ENCODE measurements around the gene ATP2A2. TPM values are rescaled to one million over a fixed set of nuclear protein-coding genes. Genes with fewer than 3 reads are reported as not detected.

The ATP2A2 gene
- total and polyA plus RNA-seq, 4 donors: 41.3 to 285 (median 167) TPM

GRCh38 chr12:110345963-110346362, 64.9 kb downstream of the ATP2A2 start:
- H3K4me3 ChIP-seq (ENCODE audit: low read length in 2 of 2): no peak overlapping the region
- H3K4me1 ChIP-seq (ENCODE audit: control insufficient read depth in 1 of 2, insufficient read depth in 2 of 2, low read length in 2 of 2): no peaks in the 10 kb centered on the region
- intact Hi-C loops (cut with DNase I): no loop called here
- no peak for DNase-seq
- H3K27me3 ChIP-seq (ENCODE audit: control insufficient read depth in 1 of 2, insufficient read depth in 2 of 2, low read length in 1 of 2): no peaks in the 10 kb centered on the region
- peaks cover 5 to 33% of the 10 kb centered on the region in 2 donors for H3K36me3 ChIP-seq (ENCODE audit: control insufficient read depth in 1 of 2, insufficient read depth in 2 of 2, low read length in 1 of 2)
- 74 to 82% methylated on average over 12 of the region's 12 CpGs for WGBS, 2 donors
- H3K9me3 ChIP-seq (ENCODE audit: control insufficient read depth, low read length): no peaks in the 10 kb centered on the region
- ATAC-seq (ENCODE audit: low FRiP score): no peak
- H3K27ac ChIP-seq (ENCODE audit: low read depth in 1 of 2, low read length in 2 of 2): no peak overlapping the region

- 84 to 87% methylated on average over 8 of the region's 8 CpGs for WGBS, 2 donors
- peaks cover 5 to 29% of the 10 kb centered on the region in 2 donors for H3K36me3 ChIP-seq (ENCODE audit: control insufficient read depth in 1 of 2, insufficient read depth in 2 of 2, low read length in 1 of 2)
- H3K27ac ChIP-seq (ENCODE audit: low read depth in 1 of 2, low read length in 2 of 2): peak overlapping the region in 1 of 2 donors; percentile 30
- intact Hi-C loops (cut with DNase I): no loop called here
- no peaks in the 10 kb centered on the region for H3K9me3 ChIP-seq (ENCODE audit: control insufficient read depth, low read length)
- DNase-seq: no peak
- no peaks in the 10 kb centered on the region for H3K27me3 ChIP-seq (ENCODE audit: control insufficient read depth in 1 of 2, insufficient read depth in 2 of 2, low read length in 1 of 2)
- no peaks in the 10 kb centered on the region for H3K4me1 ChIP-seq (ENCODE audit: control insufficient read depth in 1 of 2, insufficient read depth in 2 of 2, low read length in 2 of 2)
- ATAC-seq (ENCODE audit: low FRiP score): no peak
- H3K4me3 ChIP-seq (ENCODE audit: low read length in 2 of 2): no peak overlapping the region
These were observed 66.7 kb downstream of the ATP2A2 start for GRCh38 chr12:110347767-110348166.

- H3K4me1 ChIP-seq (ENCODE audit: control insufficient read depth in 1 of 2, insufficient read depth in 2 of 2, low read length in 2 of 2): no peaks in the 10 kb centered on the region
- peak in 1 of 2 donors; percentile 32 for DNase-seq
- H3K27ac ChIP-seq (ENCODE audit: low read depth in 1 of 2, low read length in 2 of 2): no peak overlapping the region
- H3K4me3 ChIP-seq (ENCODE audit: low read length in 2 of 2): no peak overlapping the region
- no peak for ATAC-seq (ENCODE audit: low FRiP score)
- H3K9me3 ChIP-seq (ENCODE audit: control insufficient read depth, low read length): no peaks in the 10 kb centered on the region
- peaks cover 5 to 29% of the 10 kb centered on the region in 2 donors for H3K36me3 ChIP-seq (ENCODE audit: control insufficient read depth in 1 of 2, insufficient read depth in 2 of 2, low read length in 1 of 2)
- intact Hi-C loops (cut with DNase I): no loop called here
- no peaks in the 10 kb centered on the region for H3K27me3 ChIP-seq (ENCODE audit: control insufficient read depth in 1 of 2, insufficient read depth in 2 of 2, low read length in 1 of 2)
- WGBS, 2 donors: 86 to 90% methylated on average over 7 of the region's 7 CpGs
These were observed 67.5 kb downstream of the ATP2A2 start for GRCh38 chr12:110348431-110349059.

- H3K36me3 ChIP-seq (ENCODE audit: control insufficient read depth in 1 of 2, insufficient read depth in 2 of 2, low read length in 1 of 2): peaks cover 5 to 27% of the 10 kb centered on the region in 2 donors
- no peaks in the 10 kb centered on the region for H3K4me1 ChIP-seq (ENCODE audit: control insufficient read depth in 1 of 2, insufficient read depth in 2 of 2, low read length in 2 of 2)
- 75% methylated on average over 4 of the region's 4 CpGs for WGBS, 2 donors
- H3K27me3 ChIP-seq (ENCODE audit: control insufficient read depth in 1 of 2, insufficient read depth in 2 of 2, low read length in 1 of 2): no peaks in the 10 kb centered on the region
- intact Hi-C loops (cut with DNase I): no loop called here
- H3K9me3 ChIP-seq (ENCODE audit: control insufficient read depth, low read length): no peaks in the 10 kb centered on the region
- no peak overlapping the region for H3K27ac ChIP-seq (ENCODE audit: low read depth in 1 of 2, low read length in 2 of 2)
- peak in 1 of 2 donors; percentile 60 for DNase-seq
- H3K4me3 ChIP-seq (ENCODE audit: low read length in 2 of 2): no peak overlapping the region
- no peak for ATAC-seq (ENCODE audit: low FRiP score)
These were observed 68.0 kb downstream of the ATP2A2 start for GRCh38 chr12:110349096-110349495.

GRCh38 chr12:110349514-110350151, 68.6 kb downstream of the ATP2A2 start:
- no peak for ATAC-seq (ENCODE audit: low FRiP score)
- DNase-seq: peak in 1 of 2 donors; percentile 23
- Histone ChIP-seq H3K27ac (ENCODE audit: low read depth in 1 of 2, low read length in 2 of 2) (no peak overlapping the region), H3K27me3 (ENCODE audit: control insufficient read depth in 1 of 2, insufficient read depth in 2 of 2, low read length in 1 of 2) (no peaks in the 10 kb centered on the region), H3K4me1 (ENCODE audit: control insufficient read depth in 1 of 2, insufficient read depth in 2 of 2, low read length in 2 of 2) (no peaks in the 10 kb centered on the region), H3K4me3 (ENCODE audit: low read length in 2 of 2) (no peak overlapping the region), H3K9me3 (ENCODE audit: control insufficient read depth, low read length) (no peaks in the 10 kb centered on the region), H3K36me3 (ENCODE audit: control insufficient read depth in 1 of 2, insufficient read depth in 2 of 2, low read length in 1 of 2) (peaks cover 5 to 24% of the 10 kb centered on the region in 2 donors)
- 39 to 45% methylated on average over 12 of the region's 12 CpGs for WGBS, 2 donors
- intact Hi-C loops (cut with DNase I): no loop called here

GRCh38 chr12:110351119-110351518, 70.1 kb downstream of the ATP2A2 start:
- H3K4me3 ChIP-seq (ENCODE audit: low read length in 2 of 2): no peak overlapping the region
- no peak for DNase-seq

GRCh38 chr12:110352401-110352800, 71.4 kb downstream of the ATP2A2 start:
- Histone ChIP-seq H3K4me3 (ENCODE audit: low read length in 2 of 2) (no peak overlapping the region), H3K4me1 (ENCODE audit: control insufficient read depth in 1 of 2, insufficient read depth in 2 of 2, low read length in 2 of 2) (no peaks in the 10 kb centered on the region), H3K9me3 (ENCODE audit: control insufficient read depth, low read length) (no peaks in the 10 kb centered on the region), H3K36me3 (ENCODE audit: control insufficient read depth in 1 of 2, insufficient read depth in 2 of 2, low read length in 1 of 2) (peaks cover 0 to 15% of the 10 kb centered on the region in 2 donors), H3K27me3 (ENCODE audit: control insufficient read depth in 1 of 2, insufficient read depth in 2 of 2, low read length in 1 of 2) (no peaks in the 10 kb centered on the region), H3K27ac (ENCODE audit: low read depth in 1 of 2, low read length in 2 of 2) (no peak overlapping the region)
- no peak for DNase-seq
- ATAC-seq (ENCODE audit: low FRiP score): no peak
- intact Hi-C loops (cut with DNase I): no loop called here
- 48 to 54% methylated on average over 3 of the region's 3 CpGs for WGBS, 2 donors

More at GRCh38 chr12:110351119-110351518, 70.1 kb downstream of the ATP2A2 start:
- intact Hi-C loops (cut with DNase I): no loop called here
- 94% methylated on average over 8 of the region's 8 CpGs for WGBS, 2 donors
- H3K36me3 ChIP-seq (ENCODE audit: control insufficient read depth in 1 of 2, insufficient read depth in 2 of 2, low read length in 1 of 2): peaks cover 3 to 16% of the 10 kb centered on the region in 2 donors
- H3K4me1 ChIP-seq (ENCODE audit: control insufficient read depth in 1 of 2, insufficient read depth in 2 of 2, low read length in 2 of 2): no peaks in the 10 kb centered on the region
- no peak for ATAC-seq (ENCODE audit: low FRiP score)
- no peaks in the 10 kb centered on the region for H3K9me3 ChIP-seq (ENCODE audit: control insufficient read depth, low read length)
- no peak overlapping the region for H3K27ac ChIP-seq (ENCODE audit: low read depth in 1 of 2, low read length in 2 of 2)
- no peaks in the 10 kb centered on the region for H3K27me3 ChIP-seq (ENCODE audit: control insufficient read depth in 1 of 2, insufficient read depth in 2 of 2, low read length in 1 of 2)

- no peak for ATAC-seq (ENCODE audit: low FRiP score)
- WGBS, 2 donors: 79 to 84% methylated on average over 13 of the region's 13 CpGs
These were observed 72.3 kb downstream of the ATP2A2 start for GRCh38 chr12:110353211-110353965.

More at GRCh38 chr12:110353211-110353965, 72.3 kb downstream of the ATP2A2 start:
- intact Hi-C loops (cut with DNase I): no loop called here
- DNase-seq: peak in 1 of 2 donors; percentile 34
- Histone ChIP-seq H3K36me3 (ENCODE audit: control insufficient read depth in 1 of 2, insufficient read depth in 2 of 2, low read length in 1 of 2) (peaks cover 0 to 7% of the 10 kb centered on the region in 2 donors), H3K9me3 (ENCODE audit: control insufficient read depth, low read length) (no peaks in the 10 kb centered on the region), H3K4me1 (ENCODE audit: control insufficient read depth in 1 of 2, insufficient read depth in 2 of 2, low read length in 2 of 2) (no peaks in the 10 kb centered on the region), H3K27me3 (ENCODE audit: control insufficient read depth in 1 of 2, insufficient read depth in 2 of 2, low read length in 1 of 2) (no peaks in the 10 kb centered on the region), H3K27ac (ENCODE audit: low read depth in 1 of 2, low read length in 2 of 2) (no peak overlapping the region), H3K4me3 (ENCODE audit: low read length in 2 of 2) (no peak overlapping the region)
